ENCODE measurements around the gene SLC7A9.

GRCh38 chr19:32813862-32814425 is 55.6 kb downstream of the SLC7A9 start:
- no peak for TF ChIP-seq CTCF (IDR thresholded peaks at IDR 0.05)
- TF ChIP-seq EZH2phosphoT487 (IDR thresholded peaks at IDR 0.05; ENCODE audit: borderline replicate concordance, low read depth), result no peak
- no peak for TF ChIP-seq NFIC (IDR thresholded peaks at IDR 0.05; ENCODE audit: borderline replicate concordance)
- no peak for TF ChIP-seq EP300 (IDR thresholded peaks at IDR 0.05; ENCODE audit: borderline replicate concordance in 1 of 2, low read depth in 1 of 2, low read length in 1 of 2)
- no peak for TF ChIP-seq YY1 (IDR thresholded peaks at IDR 0.05; ENCODE audit: low read depth)
- TF ChIP-seq REST (IDR thresholded peaks at IDR 0.05; ENCODE audit: low read depth, low read length), result no peak
- TF ChIP-seq POLR2AphosphoS5 (IDR thresholded peaks at IDR 0.05; ENCODE audit: low read depth, low read length), result no peak
- TF ChIP-seq TCF12 (IDR thresholded peaks at IDR 0.05), result no peak

All from SK-N-SH (cell line).